Ammon's horn (tissue), 1 donor: ENCODE data around the gene BNC2.

Source experiments
- DNase-seq: peaks from one replicate; pipeline ENCODE4 v3.0.0-alpha.2; 2016; ENCODE audit warnings: low spot score

BNC2 gene

DNA sequence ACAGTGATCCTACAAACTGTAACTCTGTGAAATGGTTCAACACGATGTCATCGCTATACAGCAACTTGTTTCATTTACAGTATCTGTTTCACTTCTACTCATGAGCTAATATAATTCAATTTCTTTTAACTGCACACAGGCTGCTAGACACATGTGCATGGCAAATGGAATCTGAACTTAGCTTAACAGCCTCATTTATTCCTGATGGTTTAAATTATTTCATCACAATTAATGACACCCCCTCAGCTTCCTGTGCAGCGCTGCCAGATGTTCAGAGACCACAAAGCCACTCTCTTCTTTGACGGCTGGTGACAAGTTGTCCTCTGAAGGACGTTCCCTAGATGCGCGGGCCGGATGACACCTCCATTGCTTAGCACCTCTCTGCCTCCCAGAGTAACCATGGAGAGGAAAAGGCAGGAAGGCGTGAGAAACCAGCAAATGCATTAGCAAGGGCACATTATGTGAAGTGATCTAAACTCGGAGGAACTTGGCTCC, 191.1 kb downstream of the BNC2 start:
- no peak for DNase-seq

DNA sequence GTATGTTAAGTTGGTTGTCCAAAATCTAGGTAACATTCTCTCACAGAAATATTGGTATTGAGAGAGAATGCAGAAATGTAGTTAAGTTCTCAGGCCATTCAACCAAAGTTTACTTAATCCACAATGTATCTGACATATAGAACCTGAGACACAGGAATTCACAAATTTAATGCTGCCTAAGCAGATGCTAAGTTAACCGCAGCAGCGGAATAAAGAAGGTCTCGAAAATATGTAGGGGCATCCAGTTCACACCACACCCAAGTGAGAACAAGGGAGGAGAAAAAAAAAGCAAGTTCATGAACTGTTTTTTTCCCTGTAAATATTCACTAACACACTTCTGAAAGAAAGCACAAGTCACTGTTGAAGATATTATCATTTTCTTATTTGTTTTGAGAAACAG, 194.0 kb downstream of the BNC2 start:
- no peak for DNase-seq

DNA sequence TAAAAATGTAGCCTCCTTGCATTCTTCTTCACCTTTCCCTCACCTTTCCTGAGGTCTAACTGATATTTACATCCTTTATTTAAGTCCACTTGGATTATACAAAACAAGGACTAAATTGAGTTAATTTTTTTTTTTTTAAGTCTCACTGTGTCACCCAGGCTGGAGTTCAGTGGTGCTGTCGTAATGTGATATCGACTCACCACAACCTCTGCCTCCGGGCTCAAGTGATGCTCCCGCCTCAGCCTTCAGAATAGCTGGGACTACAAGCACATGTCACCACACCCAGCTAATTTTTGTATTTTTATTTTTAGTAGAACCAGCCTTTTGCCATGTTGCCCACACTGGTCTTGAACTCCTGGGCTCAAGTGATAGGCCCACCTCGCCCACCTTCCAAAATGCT, 195.3 kb downstream of the BNC2 start:
- no peak for DNase-seq

DNA sequence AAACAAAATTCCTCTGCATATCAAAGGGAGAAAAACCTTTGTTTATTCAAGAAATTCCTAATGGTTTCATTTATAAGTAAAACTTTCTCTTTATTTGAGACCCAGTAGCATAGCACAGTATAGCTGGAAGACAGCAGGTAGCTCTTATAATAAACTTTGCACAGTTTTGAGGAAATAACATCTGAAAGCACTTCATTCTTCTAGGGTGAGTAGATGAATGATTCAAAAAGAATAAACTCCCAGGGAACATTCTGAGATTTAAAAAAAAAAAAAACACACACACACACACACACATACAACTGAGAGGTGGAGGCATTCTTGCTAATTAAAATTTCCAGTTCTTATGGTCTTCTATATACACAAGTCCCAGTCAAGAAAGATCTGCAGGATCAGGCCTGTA, 197.3 kb downstream of the BNC2 start:
- no peak for DNase-seq

DNA sequence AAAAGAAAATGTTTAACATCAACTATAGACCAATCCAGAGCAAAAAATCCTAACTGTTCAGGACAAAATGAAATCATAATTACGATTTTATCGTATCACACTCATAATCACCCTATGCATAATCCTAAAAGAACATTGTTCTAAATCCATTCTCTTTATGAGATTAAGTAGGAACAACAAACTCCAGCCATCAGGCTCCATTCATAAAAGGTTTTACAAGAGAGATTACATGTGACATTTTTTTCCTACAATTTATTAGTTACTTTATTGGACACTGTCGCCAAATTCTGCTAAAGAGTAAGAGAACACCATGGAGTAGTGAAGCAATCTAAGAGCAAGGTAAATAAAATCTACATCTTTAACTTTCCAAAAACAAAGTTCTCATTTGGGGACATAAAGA, 198.0 kb downstream of the BNC2 start:
- no peak for DNase-seq

DNA sequence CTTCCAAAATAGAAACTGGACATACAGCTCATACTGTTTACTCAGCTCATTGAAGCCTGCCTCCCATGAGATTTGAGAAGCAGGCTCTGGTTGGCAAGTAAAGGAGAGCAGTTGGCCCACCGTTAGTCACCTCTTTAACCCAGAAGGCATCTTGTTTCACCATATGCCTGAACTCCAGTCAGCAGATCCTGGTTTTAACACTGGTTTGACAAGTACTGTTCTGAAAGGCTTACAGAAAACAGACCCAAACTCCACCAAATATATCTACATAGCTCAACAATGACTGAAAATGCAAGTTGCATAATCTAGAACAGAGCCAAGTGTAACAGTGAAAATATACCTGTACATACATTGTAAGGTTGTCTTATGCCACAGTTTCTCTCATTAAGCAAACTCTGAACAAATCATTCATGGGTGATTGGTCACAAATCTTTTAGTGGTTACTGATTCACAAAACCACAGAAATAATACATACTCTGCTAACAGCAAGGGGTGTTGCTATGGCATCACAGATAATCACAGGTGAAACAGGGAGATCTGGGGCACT, 198.8 kb downstream of the BNC2 start:
- DNase-seq, result no peak

DNA sequence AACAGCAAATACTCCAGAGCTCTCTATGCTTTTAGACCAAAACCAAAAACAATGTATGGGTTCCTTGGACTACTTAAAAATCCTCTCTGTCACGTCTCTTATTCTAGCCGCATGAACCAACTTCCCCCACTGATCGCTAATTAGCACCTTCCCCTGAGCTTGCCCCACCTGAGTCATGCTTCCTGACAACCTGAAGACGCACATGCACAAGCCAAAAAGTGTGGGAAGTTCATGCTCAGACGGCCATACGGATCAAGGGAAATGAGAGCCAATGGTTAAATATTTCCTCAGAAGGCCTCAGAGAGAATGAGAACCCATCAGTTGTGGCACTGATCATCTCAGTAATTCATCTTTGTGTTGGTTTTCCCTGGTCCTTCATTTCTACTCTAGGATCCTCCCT, 199.7 kb downstream of the BNC2 start:
- DNase-seq, result no peak

DNA sequence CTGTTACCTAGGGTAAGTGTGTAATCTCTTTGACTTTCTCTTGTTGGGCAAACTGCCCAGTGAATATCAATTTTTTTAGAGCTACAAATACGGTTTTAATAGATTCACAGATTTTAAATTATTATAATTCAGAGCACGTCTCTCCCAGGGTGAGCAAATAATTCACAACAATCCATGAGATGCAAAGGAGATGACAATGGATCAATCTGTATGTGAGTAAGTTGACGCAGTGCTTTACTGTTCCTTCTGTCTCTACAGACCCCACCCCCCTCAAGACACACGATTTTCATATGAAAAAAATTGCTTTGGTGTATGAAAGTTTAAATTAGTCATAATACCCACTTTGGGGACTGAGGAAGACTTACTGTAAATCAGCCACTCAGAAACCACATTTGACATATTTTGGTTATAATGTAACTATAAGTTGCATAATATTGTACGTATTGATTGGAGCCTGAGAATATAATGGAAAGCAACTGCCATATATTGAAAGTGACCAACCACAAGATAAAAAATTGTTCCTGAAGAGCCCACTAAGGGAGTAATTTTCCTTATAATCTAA, 201.7 kb downstream of the BNC2 start:
- no peak for DNase-seq

DNA sequence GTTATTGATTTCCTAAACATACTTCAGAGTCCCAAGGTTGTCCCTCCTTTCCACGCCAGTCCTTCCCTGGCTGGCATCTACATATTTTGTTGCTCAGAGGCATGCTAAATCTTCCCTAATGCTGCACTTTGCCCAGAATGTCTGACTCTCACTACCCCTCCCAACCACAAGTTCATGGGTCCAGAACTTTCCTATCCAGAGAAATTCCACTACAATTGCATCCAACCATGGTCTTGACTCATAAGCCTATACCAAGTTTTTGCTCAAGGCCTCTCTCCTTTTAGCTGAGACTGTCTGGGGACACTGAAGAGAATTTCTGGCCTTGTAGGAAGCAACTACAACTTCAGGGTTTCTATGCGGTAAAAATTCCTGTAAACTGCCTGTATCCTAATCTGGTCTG, 206.3 kb downstream of the BNC2 start:
- DNase-seq, result no peak

DNA sequence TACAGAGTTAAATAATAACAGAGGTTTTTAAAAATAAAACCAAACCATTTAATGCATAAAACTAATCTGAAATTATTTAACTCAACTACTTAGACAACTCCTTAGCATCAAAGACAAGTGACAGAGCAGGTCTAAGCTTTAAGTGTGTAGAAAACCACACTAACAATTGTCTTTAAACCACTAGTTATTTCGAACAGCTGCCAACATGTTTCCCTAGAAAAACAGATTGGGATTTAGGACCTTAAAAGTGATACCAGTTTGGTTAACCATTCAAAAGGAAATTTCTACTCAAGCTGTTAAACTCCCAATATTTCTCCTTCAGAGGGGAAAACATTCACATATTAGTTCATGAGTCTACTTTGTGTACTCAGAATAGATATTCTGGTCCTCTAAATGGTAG, 208.7 kb downstream of the BNC2 start:
- DNase-seq, result no peak

DNA sequence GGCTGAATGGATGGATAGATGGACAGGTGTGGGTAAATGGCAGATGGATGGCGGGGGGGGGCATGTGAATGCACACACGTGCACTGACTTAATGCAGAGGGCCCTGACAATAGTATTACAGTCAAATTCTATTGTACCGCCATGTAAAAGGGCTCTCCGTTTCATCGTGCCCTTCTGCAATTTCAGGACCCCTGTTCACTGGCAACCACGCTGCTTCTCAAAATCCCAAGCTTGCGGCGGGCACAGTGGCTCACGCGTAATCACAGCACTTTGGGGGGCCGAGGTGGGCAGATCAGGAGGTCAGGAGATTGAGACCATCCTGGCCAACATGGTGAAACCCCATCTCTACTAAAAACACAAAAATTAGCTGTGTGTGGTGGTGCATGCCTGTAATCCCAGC, 211.4 kb downstream of the BNC2 start:
- no peak for DNase-seq

DNA sequence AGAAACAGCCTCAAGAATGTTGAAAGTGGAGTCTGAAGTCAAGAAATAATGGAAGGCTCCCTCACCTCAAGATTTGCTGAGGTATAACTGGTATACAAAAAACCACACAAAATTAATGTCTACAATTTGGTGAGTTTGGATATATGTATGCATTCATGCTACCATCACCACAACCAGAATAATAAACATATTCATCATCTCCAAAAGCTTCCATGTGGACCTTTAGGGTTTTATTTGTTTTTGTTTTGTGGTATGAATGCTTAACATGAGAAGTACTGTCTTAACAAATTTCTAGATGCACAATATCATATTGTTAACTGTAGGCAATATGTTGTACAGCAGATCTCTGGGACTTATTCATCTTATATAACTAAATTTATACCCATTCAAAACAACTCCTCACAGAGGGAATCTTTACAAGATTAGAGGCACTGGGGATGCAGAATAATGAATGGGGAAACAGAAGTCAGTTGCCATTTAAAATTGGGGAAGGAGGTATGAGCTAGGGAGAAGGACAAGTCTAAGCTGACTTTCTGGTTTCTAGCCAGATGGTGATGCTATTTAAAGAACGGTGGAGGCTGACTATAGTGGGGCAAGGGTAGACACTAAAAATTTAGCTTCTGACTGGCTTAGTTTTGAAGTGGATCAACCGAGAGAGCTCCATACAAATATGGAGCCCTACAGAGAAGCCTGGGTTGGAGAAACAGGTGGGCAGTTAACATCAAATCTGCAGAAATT, 213.9 kb downstream of the BNC2 start:
- no peak for DNase-seq

DNA sequence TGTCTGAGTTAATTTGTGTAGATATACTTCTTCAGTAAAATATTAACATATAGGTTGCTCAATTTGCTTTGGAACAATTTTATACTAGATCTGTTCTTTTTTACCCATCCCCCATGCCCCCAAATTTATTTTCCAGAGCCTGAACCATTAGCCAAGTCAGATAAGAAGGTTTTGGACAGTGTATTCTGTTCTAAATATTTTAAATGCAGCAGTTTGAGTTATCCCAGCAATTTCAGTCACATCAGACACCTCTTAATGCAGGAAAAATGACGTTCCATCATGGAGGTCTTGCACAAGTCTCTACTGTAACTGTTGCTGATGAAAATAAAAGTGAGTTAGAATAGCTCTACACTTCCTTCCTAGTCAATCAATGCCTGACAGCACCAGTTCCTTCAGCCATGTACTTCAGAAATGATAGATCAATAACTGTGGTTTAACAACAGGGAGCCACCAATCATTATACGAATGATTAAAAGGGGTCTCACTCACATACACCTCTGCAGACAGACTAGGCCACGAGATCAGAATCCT, 215.8 kb downstream of the BNC2 start:
- DNase-seq, result no peak

DNA sequence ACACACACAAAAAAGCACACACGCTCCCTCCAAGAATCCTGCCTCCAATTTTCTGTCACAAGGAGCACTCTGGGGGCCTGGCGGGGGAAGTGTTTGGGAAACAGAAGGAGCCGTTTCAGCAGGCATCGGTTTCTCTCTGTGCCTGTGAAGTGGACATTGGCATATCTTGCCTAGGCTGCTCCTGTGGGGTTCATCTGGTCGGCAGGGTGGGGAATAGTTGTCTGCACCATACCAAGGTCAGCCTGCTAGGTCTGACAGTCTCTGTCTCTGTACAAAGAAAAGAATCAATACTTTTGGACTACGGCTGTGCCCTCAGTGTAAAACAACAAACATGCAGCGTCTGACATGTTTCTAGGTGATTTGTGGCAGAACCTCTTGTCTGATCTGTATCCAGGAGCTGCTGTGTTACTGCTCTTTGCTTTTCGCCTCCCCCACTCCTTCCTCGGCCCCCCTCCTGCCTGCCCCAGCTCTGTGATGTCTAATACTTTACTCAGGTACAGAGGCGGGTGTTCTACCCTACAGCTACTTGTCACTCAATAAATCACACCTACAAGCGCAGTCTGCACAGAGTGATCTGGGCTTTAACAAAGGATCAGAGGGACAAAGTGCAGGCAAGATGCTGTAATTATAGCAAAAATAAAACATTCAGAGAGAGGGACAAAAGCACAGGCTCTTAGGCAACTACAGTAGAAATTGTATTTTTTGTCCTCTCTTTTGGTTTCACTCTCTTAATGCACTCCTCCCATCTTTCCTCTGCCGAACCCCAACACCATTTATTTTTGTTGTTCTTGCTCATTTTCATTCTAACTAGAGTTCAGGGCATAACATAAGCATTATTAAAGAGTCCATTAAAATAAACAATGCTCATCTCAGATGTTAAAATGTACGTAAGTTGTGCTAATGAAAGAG, 216.7 kb downstream of the BNC2 start:
- DNase-seq, result no peak

DNA sequence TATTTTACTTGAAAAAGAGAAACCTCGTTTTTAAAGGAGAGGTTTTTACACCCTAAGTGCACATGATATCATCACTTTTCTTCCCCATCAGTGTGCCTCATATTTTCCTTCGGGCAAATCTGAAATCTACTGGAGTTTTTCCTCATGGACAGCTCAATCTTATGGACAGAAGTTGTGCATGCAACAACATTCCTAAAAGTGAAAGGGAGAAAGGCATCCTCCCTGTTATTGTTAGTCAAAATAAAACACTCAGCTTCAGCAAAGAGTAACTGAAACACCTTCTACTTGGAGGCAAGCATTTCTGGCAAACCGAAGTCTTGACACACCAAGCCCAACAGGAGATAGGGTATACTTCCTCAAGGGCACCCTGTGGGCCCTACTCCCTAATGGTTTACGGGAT, 217.9 kb downstream of the BNC2 start:
- DNase-seq, result no peak

DNA sequence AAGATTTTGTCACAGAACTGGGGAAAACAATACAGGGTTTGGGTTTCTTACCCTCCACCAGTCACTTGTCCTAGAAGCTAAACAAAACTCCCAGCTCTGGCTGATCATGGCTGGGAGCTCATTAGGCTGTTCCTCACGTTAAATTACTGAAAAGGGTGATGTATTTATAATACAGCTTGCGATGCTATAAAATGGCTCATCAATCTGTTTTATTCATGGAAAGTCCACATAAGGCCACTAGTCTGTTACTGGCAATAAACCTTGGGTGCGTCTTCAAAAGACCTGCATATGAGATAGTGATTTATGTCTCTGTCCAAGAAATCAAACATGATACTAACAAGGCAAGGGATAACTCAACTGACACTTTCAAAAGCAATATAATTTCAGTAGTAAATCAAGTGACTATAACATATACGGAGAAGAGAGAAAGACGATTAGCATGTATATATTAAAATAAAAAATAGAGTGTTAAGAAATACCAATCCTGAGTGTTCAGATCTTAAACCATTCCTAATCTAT, 219.0 kb downstream of the BNC2 start:
- no peak for DNase-seq

DNA sequence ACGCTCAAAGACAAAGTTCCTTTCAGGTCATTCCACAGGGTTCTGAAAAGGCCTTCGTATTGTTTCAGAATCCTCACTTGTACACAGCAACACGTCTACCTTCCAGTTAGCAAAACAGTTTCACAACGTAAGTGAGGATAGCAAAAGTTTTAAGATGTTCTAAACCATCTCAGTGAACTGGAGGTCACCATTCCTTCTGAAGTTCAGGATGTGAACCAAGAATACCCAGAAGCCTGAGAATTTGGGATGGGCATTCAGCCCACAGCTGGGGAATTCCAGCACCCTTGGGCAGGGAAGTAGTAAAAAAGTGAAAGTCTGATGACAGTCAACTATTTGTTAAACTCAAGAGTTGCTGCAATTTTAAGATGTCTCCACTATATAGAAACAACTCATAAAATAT, 224.5 kb downstream of the BNC2 start:
- DNase-seq, result no peak

DNA sequence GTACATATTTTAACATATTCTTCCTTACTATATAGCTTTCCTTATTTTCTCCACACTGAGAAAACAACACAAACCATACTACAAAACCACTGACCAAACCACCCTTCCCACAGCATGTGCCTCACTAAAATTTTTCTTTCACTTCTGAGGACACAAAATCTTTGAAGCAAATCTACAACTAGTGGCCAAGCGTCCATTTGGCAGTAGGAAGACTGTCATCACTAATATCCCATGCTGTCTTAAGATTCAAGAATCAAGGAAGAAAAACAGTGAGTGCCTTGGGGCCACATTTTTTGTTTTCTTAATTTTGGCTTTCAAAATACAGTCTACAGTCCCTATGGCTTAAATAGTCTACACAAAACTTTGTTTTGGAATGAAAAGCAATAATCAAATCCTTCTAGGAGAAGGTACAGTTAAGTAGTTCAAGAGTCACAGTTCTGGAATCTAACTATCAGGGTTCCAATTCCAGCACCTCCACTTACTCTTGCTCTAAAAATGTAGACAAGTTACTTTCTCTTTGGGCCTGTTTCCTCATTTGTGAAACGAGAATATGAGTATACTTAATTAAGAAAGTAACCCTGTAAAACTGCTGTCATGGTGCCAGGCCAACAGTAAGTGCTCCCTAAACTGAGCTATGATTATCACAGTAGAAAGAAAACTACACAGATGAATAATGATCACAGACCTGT, 227.9 kb downstream of the BNC2 start:
- DNase-seq, result no peak

DNA sequence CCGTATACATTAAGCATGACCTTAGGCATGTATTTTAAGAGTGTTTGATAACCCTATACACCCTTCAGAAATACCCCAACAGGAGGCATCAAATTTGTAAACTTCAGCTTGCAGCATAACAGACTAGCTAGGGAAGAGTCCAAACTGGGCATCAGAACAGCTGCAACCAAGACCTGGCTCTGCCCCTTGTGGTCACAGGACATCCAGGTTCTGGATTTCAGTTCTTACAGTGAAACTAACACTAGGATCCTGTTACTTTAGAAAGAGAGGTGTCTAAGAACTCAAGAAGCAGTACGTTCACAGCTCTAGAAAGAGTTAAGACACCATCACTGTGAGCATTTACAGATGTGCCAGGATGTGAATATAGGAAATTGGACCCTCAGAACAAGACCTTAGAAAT, 229.8 kb downstream of the BNC2 start:
- DNase-seq, result no peak

DNA sequence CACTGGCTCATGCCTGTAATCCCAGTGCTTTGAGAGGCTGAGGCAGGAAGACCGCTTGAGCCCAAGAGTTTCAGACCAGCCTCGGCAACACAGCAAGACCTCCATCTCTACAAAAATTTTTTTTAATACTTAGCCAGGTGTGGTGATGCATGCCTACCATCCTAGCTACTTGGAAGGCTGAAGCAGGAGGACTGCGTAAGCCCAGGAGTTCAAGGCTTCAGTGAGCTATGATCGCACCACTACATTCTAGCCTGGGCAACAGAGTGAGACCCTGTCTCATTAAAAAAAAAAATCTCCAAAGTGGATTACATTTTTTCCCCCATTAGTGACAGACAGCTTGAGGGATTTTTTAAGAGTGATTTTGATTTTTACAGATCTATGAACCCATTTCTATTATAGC, 230.8 kb downstream of the BNC2 start:
- no peak for DNase-seq

DNA sequence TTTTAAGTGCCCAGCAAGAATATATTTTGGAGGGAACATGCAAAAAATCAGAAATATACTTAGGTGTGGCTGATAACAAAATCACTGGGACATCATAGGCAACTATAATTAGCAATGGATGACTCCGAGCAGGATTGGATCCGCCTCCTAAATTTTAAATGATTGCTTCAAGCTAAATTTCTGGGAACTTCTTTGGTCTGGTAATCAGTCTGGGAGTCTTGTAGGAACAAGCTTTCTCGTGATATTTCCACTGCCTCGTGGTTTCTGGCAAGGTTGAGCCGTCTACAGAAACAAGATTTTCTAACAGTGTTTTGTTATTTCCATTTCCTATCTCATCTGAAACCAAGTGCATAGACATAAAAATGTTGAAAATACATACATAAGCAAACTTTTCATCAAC, 232.6 kb downstream of the BNC2 start:
- no peak for DNase-seq

DNA sequence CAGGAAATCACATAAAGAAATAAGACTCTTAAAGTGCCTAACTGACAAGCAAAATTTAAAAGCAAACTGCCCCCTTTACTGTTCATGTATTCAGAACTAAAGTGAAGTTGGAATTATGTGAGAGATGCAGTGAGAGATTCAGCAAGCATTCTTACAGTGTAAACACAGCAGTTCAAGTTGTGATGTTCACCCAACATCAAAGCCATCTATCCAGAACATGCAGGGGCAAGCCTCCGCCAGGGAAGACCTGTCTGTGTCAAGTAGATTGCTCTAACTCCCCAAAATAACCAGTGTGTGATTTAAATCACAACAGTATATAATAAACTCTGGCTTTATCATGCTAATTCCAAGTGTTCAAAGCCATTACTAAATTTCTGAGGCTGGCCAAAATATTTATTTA, 233.3 kb downstream of the BNC2 start:
- no peak for DNase-seq
